ENCODE data around the gene ANKIB1.

DNA sequence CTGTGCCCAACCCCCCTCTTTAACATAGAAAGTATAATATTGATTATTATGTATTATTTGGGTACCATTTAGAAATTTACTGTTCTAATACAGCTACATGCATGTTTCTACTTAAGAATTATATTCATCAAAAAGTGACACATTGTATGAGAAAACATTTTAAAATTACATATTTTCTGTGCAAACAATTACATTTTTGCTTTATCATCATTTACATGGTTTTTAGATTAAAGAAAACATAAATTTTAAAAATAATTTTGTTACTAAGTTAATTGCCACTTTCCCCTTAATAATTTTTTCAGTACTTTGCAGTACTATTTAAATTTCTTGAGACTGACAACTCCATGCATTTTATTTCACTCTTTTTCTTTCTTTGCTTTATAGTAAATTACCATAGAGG lies 106.2 kb downstream of the ANKIB1 start:
- TF ChIP-seq CTCF (IDR thresholded peaks at IDR 0.05) (no peak), POLR2A (IDR thresholded peaks at IDR 0.05) (no peak)
